Tibial nerve (tissue), 4 donors: ENCODE measurements around the gene UPP1. TPM values are rescaled to one million over a fixed set of nuclear protein-coding genes. Genes with fewer than 3 reads are reported as not detected.

Source experiments
- DNase-seq, 2 donors: peaks; one replicate each; pipeline ENCODE4 v3.0.0-alpha.2; 2019; ENCODE audit warnings: low spot score in 2 of 2
- H3K27ac ChIP-seq, 4 donors: fragments of 200-600 bp; sonication (generic) in 3 of 4; one replicate each; pipeline ENCODE4 v1.5.1; 2017 to 2019; ENCODE audit warnings: mild to moderate bottlenecking in 1 of 4
- H3K27me3 ChIP-seq, 2 donors: fragments of 200-600 bp; sonication (generic) in 1 of 2; one replicate each; pipeline versions ENCODE4 v1.5.1 to v1.6.0; 2017 to 2019
- H3K36me3 ChIP-seq, 3 donors: fragments of 200-600 bp; sonication (generic); one replicate each; pipeline ENCODE4 v1.5.1; 2018 to 2019
- H3K4me1 ChIP-seq, 4 donors: fragments of 200-600 bp; sonication (generic) in 3 of 4; one replicate each; pipeline ENCODE4 v1.5.1; 2017 to 2019
- H3K4me3 ChIP-seq, 4 donors: fragments of 200-600 bp; sonication (generic) in 3 of 4; one replicate each; pipeline ENCODE4 v1.5.1; 2017 to 2019; ENCODE audit warnings: mild to moderate bottlenecking in 1 of 4, moderate library complexity in 1 of 4
- H3K9me3 ChIP-seq, 4 donors: fragments of 200-600 bp; sonication (generic) in 3 of 4; one replicate each; pipeline ENCODE4 v1.5.1; 2017 to 2019
- CTCF ChIP-seq, 5 experiments: fragments of 200-600 bp in 3 of 5; fragments of 450-650 bp in 2 of 5; sonication (generic) in 3 of 5; IDR thresholded peaks; one replicate each; pipeline ENCODE4 v1.5.1; 2016 to 2019; ENCODE audit warnings: antibody characterized with exemption in 5 of 5, mild to moderate bottlenecking in 3 of 5, moderate library complexity in 2 of 5
- EP300 ChIP-seq, 2 donors: sonication (generic); formaldehyde crosslinking; IDR thresholded peaks; one replicate each; pipeline ENCODE4 v1.6.1; 2017; ENCODE audit warnings: antibody characterized with exemption in 2 of 2, mild to moderate bottlenecking in 1 of 2
- POLR2A ChIP-seq, 2 donors: fragments of 450-650 bp; IDR thresholded peaks; one replicate each; pipeline ENCODE4 v1.6.1; 2017; ENCODE audit warnings: antibody characterized with exemption in 2 of 2, mild to moderate bottlenecking in 2 of 2, moderate library complexity in 2 of 2
- WGBS, 2 donors: methylation state at CpG; one replicate each; pipeline ENCODE4 v1.1.5; 2018; 5-methylcytosine and 5-hydroxymethylcytosine counted together
- total RNA-seq, 4 donors: library from RNA; depleted of rRNA; stranded (reverse); fragments of >200 nt; gene quantifications; one replicate each; pipeline ENCODE4 v1.1.0, GENCODE V29; 2016

UPP1 gene
- total RNA-seq, 4 donors from 2014 or later, result 14.2 to 36.9 (median 19.0) TPM

DNA sequence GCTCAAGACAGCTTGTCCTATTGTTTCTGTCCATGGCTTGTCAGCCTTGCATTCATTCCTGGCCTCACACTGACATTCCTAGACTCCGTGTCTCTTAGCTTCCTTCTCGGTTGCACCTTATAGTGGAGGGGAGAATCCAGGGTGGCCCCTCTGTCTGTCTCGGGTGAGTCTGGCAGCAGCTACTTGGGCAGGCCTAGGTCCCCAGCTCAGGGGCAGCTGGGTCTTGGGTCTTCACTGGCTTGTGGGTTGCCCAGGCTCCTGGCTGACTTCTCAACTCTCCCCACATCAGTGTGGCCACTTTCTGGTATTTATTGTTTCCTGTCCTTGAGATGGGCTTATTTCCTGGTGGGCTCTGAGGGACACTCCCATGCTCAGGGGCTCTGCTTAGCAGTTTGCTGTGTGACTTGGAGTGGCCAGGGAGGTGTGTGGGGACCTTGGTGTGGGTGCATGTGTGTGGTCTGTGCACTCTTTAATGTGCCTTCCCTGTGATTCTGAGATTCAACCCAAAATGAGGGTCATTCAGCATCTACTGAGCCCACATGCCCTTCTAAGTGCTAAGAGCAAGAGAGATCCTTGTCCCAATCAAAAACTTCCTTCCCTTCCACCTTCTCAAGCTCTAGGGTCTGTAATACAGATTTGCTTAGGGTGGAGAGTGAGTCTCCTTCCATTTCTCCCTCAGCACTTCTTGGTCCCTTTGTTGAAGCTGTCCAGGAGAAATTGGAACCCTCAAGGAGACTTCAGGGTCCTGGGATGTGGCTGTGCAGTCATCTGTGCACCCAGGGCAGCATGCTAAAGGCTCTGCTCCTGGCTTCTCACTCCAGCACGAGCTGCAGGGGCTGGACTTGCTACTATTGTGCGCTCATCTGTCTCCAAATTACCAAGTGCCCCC, 20.1 kb downstream of the UPP1 start:
- 75 to 90% methylated on average over 3 to 5 of the region's 5 CpGs for WGBS, 2 donors
- H3K27ac ChIP-seq, result no peak overlapping the region
- peaks cover 0 to 49% (median 3%) of the 10 kb centered on the region in 3 donors for H3K36me3 ChIP-seq
- H3K9me3 ChIP-seq, result no peaks in the 10 kb centered on the region
- no peaks in the 10 kb centered on the region for H3K4me1 ChIP-seq
- no peak overlapping the region for H3K4me3 ChIP-seq
- no peak for TF ChIP-seq POLR2A (IDR thresholded peaks at IDR 0.05)
- no peak for TF ChIP-seq EP300 (IDR thresholded peaks at IDR 0.05)
- TF ChIP-seq CTCF (IDR thresholded peaks at IDR 0.05), result no peak
- H3K27me3 ChIP-seq, result no peaks in the 10 kb centered on the region
- DNase-seq, result no peak

GRCh38 chr7:48109848-48110663, 21.0 kb downstream of the UPP1 start:
- Histone ChIP-seq H3K27me3 (no peaks in the 10 kb centered on the region), H3K36me3 (peaks cover 0 to 41% (median 3%) of the 10 kb centered on the region in 3 donors), H3K4me3 (no peak overlapping the region), H3K27ac (no peak overlapping the region), H3K9me3 (no peaks in the 10 kb centered on the region), H3K4me1 (no peaks in the 10 kb centered on the region)
- DNase-seq, result peak; percentile 70 to 92
- 18 to 19% methylated on average over 9 of the region's 9 CpGs for WGBS, 2 donors
- TF ChIP-seq CTCF (IDR thresholded peaks at IDR 0.05) (peak; percentile 96 to 99 (median 96)), EP300 (IDR thresholded peaks at IDR 0.05) (peak in 1 of 2 donors; percentile 42), POLR2A (IDR thresholded peaks at IDR 0.05) (no peak)

DNA sequence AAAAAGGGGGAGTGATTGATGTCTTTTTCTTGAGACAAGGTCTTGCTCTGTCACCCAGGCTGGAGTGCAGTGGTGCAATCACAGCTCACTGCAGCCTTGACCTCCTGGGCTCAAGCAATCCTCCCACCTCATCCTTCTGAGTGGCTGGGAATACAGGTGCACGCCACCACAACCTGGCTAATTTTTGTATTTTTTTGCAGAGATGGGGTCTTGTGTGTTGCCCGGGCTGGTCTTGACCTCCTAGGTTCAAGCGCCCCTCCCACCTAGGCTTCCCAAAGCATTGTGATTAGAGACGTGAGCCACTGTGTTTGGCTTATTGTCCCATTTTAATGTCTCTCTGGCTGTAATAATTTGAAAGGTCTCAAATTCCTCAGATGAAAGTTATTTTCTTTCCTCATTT, 21.8 kb downstream of the UPP1 start:
- no peak overlapping the region for H3K27ac ChIP-seq
- H3K4me3 ChIP-seq, result no peak overlapping the region
- 67 to 73% methylated on average over 4 of the region's 4 CpGs for WGBS, 2 donors
- no peaks in the 10 kb centered on the region for H3K9me3 ChIP-seq
- no peaks in the 10 kb centered on the region for H3K4me1 ChIP-seq
- TF ChIP-seq EP300 (IDR thresholded peaks at IDR 0.05) (no peak), POLR2A (IDR thresholded peaks at IDR 0.05) (no peak), CTCF (IDR thresholded peaks at IDR 0.05) (no peak)
- H3K36me3 ChIP-seq, result peaks cover 0 to 33% (median 3%) of the 10 kb centered on the region in 3 donors
- DNase-seq, result no peak
- H3K27me3 ChIP-seq, result no peaks in the 10 kb centered on the region

- Histone ChIP-seq H3K9me3 (no peaks in the 10 kb centered on the region), H3K4me1 (no peaks in the 10 kb centered on the region), H3K4me3 (no peak overlapping the region), H3K27ac (no peak overlapping the region), H3K27me3 (no peaks in the 10 kb centered on the region), H3K36me3 (peaks cover 0 to 26% (median 3%) of the 10 kb centered on the region in 3 donors)
- WGBS, 2 donors, result 84 to 89% methylated on average over 8 of the region's 8 CpGs
- no peak for DNase-seq
- no peak for TF ChIP-seq EP300 (IDR thresholded peaks at IDR 0.05)
- no peak for TF ChIP-seq CTCF (IDR thresholded peaks at IDR 0.05)
- no peak for TF ChIP-seq POLR2A (IDR thresholded peaks at IDR 0.05)
Observed at GRCh38 chr7:48111596-48111995, 22.5 kb downstream of the UPP1 start.
